ENCODE data around the gene ITGB5.

GRCh38 chr3:124893526-124893925 is 6.4 kb upstream of the ITGB5 start:
- TF ChIP-seq, protein P1, sequence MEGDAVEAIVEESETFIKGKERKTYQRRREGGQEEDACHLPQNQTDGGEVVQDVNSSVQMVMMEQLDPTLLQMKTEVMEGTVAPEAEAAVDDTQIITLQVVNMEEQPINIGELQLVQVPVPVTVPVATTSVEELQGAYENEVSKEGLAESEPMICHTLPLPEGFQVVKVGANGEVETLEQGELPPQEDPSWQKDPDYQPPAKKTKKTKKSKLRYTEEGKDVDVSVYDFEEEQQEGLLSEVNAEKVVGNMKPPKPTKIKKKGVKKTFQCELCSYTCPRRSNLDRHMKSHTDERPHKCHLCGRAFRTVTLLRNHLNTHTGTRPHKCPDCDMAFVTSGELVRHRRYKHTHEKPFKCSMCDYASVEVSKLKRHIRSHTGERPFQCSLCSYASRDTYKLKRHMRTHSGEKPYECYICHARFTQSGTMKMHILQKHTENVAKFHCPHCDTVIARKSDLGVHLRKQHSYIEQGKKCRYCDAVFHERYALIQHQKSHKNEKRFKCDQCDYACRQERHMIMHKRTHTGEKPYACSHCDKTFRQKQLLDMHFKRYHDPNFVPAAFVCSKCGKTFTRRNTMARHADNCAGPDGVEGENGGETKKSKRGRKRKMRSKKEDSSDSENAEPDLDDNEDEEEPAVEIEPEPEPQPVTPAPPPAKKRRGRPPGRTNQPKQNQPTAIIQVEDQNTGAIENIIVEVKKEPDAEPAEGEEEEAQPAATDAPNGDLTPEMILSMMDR (IDR thresholded peaks at IDR 0.05; ENCODE audit: low read length) = no peak
- no peak for TF ChIP-seq EZH2 (IDR thresholded peaks at IDR 0.05; ENCODE audit: borderline replicate concordance, low read length)

All from OCI-LY1 (cell line).